IPS-15b (cell line): ENCODE results near the gene CDR2.

ENCODE experiments used
- H3K27me3 ChIP-seq: one replicate; pipeline ENCODE4 v1.6.1; 2013; ENCODE audit warnings: low read length; ENCODE audit not compliant: control insufficient read depth, insufficient read depth
- H3K36me3 ChIP-seq: one replicate; pipeline ENCODE4 v1.6.1; 2013; ENCODE audit warnings: low read length; ENCODE audit not compliant: control insufficient read depth, insufficient read depth
- H3K4me1 ChIP-seq: one replicate; pipeline ENCODE4 v1.6.1; 2013; ENCODE audit warnings: mild to moderate bottlenecking, low read length; ENCODE audit not compliant: control insufficient read depth, insufficient read depth
- H3K4me3 ChIP-seq: one replicate; pipeline ENCODE4 v1.5.1; 2013; ENCODE audit warnings: low read depth, low read length
- H3K9ac ChIP-seq: one replicate; pipeline ENCODE4 v1.6.1; 2013; ENCODE audit warnings: low read depth, mild to moderate bottlenecking, low read length
- H3K9me3 ChIP-seq: one replicate; pipeline ENCODE4 v1.6.1; 2013; ENCODE audit warnings: mild to moderate bottlenecking, low read length; ENCODE audit not compliant: control insufficient read depth, insufficient read depth

CDR2 gene

DNA sequence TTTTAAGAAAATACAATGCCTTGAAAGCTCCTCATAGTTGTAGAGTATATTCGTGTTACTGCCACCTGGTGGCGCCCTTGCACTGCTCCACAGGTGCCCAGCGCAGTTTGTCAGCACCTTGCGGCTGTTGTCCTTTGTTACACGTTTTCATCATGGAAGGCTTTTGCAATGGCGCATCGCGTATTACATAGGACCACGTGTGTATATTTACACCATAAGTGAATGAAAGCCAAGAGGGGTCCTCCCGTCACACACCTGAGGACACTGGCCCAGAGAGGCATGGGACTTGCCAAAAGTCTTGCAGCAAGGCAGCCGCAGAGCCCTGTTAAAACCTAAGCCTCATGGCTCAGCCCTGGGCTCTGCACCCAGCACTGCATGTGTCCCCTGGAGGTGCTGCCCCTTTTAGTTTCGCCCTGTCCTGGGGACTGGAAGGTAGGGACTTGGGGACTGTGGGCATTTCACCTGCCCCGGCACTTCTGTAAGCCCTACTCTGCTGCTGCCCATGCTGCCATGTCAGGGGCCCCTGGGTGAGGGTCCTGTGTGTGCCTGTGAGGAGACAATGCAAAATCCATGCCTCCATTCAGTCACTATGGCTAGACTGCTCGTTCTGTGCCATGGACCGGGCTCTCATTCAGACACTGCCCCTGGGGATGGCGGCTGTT is 52.9 kb downstream of the CDR2 start:
- Histone ChIP-seq H3K9ac (no peak overlapping the region), H3K4me1 (no peaks in the 10 kb centered on the region), H3K9me3 (no peaks in the 10 kb centered on the region), H3K27me3 (no peaks in the 10 kb centered on the region), H3K4me3 (no peak overlapping the region), H3K36me3 (peaks cover 56% of the 10 kb centered on the region)

DNA sequence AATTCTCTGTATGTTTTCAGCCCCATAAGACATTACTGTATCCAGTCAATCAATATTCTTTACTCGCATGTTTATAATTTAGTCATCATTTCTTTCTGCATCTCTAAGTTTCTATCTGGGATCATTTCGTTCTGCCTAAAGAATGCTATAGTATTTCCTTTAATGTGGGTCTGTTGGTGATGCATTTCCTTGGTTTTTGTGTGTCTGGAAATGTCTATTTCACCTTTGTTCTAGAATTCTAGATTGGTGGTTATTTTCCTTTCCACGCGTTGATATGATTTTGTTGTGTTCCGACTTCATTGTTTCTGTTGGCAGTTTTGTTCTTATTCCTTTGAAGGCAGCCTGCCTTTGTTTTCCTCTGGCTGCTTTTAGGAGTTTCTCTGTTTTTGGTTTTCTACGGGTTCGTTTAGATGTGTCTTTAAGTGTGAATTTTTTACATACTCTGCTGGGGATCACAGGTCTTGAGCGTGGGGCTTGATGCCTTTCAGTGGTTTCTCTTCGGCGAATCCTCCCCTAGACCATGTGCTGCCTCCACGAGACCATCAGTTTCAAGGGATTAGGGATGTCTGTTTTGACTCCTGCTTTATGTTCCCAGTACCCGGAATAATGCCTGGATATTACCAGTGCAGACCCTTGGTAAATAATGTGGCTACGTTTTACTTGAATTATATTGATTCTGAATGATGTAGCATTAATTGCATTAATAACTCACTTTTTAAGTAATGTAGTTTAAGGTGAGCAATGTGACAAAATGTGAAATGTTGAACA is 53.7 kb downstream of the CDR2 start:
- H3K9me3 ChIP-seq = no peaks in the 10 kb centered on the region
- no peak overlapping the region for H3K4me3 ChIP-seq
- H3K36me3 ChIP-seq = peaks cover 56% of the 10 kb centered on the region
- H3K27me3 ChIP-seq = no peaks in the 10 kb centered on the region
- H3K9ac ChIP-seq = no peak overlapping the region
- H3K4me1 ChIP-seq = no peaks in the 10 kb centered on the region

DNA sequence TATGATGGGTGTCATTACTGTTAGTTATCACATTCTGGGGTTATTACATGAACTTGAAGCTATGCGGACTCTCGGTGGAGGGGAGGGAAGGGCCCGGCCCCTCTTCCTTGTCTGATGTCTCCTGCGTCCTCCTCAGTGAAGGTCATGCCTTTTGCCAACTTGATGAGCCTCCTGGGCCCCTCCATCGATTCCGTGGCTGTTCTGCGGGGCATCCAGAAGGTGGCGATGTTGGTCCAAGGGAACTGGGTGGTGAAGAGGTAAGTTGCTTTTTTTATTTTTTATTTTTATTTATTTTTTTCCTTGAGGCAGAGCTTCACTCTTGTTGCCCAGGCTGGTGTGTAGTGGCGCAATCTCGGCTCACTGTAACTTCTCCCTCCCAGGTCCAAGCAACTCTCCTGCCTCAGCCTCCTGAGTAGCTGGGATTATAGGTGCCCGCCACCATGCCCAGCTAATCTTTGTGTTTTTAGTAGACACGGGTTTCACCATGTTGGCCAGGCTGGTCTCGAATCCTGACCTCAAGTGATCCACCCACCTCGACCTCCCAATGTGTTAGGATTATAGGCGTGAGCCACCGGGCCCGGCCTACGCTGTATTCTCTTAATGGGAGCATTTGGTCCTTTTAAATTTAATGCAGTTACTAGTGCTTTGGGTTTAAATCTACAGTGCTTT is 55.6 kb downstream of the CDR2 start:
- Histone ChIP-seq H3K27me3 (no peaks in the 10 kb centered on the region), H3K4me3 (no peak overlapping the region), H3K9ac (no peak overlapping the region), H3K4me1 (no peaks in the 10 kb centered on the region), H3K36me3 (peaks cover 48% of the 10 kb centered on the region), H3K9me3 (no peaks in the 10 kb centered on the region)

DNA sequence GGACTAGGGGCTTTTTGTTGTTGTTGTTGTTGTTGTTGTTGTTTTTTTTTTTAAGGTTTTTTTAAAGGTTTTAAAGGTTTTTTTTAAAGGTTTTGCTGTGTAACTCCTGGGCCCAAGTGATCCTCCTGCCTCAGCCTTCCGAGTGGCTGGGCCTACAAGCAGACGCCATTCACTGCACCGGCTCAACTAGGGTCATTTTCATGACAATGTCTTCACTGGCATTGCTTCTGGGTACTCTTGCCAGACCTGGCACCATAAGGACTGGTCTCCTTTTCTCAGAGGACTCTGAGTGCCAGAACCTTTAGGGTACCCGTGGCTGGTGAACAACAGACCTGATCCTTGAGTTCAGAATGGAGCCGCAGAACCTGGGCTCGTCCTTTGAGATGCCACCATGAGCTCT is 56.8 kb downstream of the CDR2 start:
- no peak overlapping the region for H3K4me3 ChIP-seq
- H3K9me3 ChIP-seq = no peaks in the 10 kb centered on the region
- no peaks in the 10 kb centered on the region for H3K27me3 ChIP-seq
- H3K4me1 ChIP-seq = no peaks in the 10 kb centered on the region
- no peak overlapping the region for H3K9ac ChIP-seq
- peaks cover 50% of the 10 kb centered on the region for H3K36me3 ChIP-seq

DNA sequence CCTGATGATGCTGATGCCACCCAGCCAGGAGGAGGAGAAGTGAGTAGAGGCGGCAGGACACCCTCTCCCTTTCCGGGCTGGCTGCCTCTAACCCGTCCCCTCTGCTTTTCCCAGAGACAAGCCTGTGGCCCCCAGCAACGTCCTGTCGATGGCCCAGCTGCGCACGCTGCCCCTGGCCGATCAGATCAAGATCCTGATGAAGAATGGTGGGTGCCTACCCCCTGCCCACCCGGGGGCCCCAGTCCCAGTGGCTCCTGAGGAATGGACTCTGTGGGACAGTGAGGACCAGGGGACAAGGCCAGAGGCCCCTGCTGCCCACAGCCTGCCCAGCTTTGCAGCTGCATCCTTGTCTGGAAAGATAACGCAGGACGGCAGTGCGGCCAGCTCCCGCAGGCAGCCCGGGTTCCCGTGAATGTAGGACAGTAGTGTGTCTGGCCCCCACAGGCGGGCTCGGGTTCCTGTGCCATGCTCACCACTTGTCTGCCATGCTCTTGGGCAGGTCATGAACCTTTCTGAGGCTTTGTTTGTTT is 57.4 kb downstream of the CDR2 start:
- H3K4me1 ChIP-seq = no peaks in the 10 kb centered on the region
- no peaks in the 10 kb centered on the region for H3K27me3 ChIP-seq
- H3K9me3 ChIP-seq = no peaks in the 10 kb centered on the region
- H3K9ac ChIP-seq = no peak overlapping the region
- H3K4me3 ChIP-seq = no peak overlapping the region
- peaks cover 48% of the 10 kb centered on the region for H3K36me3 ChIP-seq

DNA sequence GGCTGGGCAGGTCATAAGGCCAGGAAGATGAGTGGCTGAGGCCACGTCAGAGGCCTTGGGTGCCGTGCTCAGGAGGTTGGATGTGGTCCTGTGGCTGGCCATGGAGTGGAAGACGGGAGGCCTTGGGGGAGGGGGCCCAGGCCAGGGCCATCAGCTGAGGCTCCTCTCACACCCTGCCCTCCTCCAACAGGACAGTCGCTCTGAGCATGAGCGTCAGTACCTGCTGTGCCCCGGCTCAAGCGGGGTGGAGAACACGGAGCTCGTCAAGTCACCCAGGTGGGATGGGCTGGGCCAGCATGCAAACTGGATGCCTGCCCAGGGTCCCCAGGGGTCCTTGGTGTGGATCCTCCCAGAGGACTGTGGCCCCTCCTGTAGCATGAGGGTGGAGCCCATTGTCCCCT is 58.0 kb downstream of the CDR2 start:
- H3K36me3 ChIP-seq = peaks cover 44% of the 10 kb centered on the region
- H3K4me1 ChIP-seq = no peaks in the 10 kb centered on the region
- no peak overlapping the region for H3K9ac ChIP-seq
- H3K9me3 ChIP-seq = no peaks in the 10 kb centered on the region
- H3K4me3 ChIP-seq = no peak overlapping the region
- no peaks in the 10 kb centered on the region for H3K27me3 ChIP-seq

DNA sequence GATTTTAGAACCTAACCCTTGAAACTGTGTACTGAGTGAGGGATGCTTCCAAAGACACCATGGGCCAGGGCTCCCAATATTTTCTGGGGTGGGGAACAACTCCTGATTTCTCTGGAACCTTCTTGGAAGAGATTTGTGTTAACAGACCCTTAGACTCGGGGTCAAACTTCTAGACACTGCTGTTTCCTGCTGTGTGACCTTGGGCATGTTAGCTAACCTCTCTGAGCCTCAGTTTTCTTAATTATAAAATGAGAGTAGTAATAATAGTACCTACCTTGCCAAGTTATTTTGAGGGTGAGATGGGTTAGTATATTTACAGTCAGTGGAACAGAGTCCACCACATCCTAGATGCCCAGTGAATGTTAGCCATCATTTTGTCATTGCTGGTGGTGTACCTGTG is 58.4 kb downstream of the CDR2 start:
- Histone ChIP-seq H3K27me3 (no peaks in the 10 kb centered on the region), H3K4me3 (no peak overlapping the region), H3K36me3 (peaks cover 44% of the 10 kb centered on the region)

DNA sequence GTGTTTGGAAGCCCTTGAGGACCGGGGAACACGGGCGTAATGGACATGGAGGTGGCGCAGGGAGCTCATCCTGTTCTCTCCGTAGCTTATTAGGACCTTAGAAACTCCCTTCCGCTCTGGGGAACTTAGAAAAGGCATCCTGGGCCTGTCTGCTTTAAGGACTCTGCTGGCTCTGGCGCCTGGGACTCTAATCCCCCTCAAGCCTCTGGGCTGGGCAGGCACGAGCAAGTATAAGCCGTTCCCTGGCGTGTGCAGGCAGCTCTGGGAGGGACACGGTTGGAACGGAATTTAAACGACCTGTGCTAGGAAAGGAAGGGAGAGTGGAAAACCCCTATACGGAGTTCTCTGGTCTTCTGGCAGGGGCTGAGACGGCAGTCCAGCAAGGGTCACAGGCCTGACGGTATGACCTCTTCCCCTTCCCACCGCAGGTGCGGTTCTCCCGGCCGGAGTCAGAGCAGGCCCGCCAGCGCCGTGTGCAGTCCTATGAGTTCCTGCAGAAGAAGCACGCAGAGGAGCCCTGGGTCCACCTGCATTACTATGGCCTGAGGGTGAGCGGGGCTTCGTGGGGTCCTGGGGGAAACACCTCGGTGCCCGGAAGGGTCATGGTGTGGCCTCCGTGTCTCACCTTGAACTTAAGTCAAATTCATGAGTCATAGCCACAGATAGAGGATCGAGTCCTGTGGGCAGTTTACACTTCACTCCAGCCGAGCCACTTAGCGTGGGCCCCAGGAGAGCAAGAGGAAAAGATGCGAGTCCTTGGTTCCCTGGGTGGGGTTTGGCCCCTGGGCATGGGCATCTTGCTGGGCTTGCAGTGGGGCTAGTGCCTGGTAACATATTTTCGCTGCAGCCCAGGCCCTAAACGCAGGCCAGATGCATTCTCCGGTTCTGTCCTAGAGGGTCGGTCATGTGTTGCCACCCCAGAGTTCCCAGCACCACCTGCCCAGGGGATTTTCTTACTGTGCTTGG is 59.5 kb downstream of the CDR2 start:
- Histone ChIP-seq H3K27me3 (no peaks in the 10 kb centered on the region), H3K4me1 (no peaks in the 10 kb centered on the region), H3K9ac (no peak overlapping the region), H3K36me3 (peaks cover 47% of the 10 kb centered on the region), H3K4me3 (no peak overlapping the region), H3K9me3 (no peaks in the 10 kb centered on the region)

More for the DNA sequence above, 58.4 kb downstream of the CDR2 start:
- Histone ChIP-seq H3K4me1 (no peaks in the 10 kb centered on the region), H3K9ac (no peak overlapping the region), H3K9me3 (no peaks in the 10 kb centered on the region)

DNA sequence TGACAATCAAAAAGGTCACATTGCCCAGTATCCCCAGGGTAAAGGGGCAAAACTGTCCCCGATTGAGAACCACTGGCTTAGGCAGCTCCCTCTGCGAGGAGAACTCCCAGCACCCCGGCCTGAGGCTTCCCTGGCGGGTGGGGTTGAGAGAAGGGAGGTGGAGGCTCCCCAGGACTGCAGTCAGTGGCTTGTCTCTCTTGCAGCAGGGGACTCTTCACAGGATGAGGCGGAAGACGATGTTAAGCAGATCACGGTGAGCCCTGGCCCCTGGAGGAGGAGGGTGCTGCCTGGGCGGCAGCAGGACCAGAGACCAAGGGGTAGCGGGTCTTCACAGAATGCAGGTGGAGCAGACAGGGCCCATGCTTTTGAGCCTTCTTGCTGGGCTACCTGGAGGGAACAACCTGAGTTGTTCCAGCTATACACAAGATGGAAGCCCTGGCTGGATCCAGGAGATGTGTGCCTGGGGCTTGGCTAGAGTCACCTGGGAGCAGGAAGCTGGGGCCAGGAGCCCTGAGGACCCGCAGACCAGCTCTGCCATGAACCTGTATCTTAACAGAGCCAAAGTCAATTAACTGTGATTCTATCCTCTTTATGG is 60.4 kb downstream of the CDR2 start:
- H3K4me1 ChIP-seq = no peaks in the 10 kb centered on the region
- H3K9me3 ChIP-seq = no peaks in the 10 kb centered on the region
- no peak overlapping the region for H3K4me3 ChIP-seq
- H3K9ac ChIP-seq = no peak overlapping the region
- peaks cover 55% of the 10 kb centered on the region for H3K36me3 ChIP-seq
- H3K27me3 ChIP-seq = no peaks in the 10 kb centered on the region

DNA sequence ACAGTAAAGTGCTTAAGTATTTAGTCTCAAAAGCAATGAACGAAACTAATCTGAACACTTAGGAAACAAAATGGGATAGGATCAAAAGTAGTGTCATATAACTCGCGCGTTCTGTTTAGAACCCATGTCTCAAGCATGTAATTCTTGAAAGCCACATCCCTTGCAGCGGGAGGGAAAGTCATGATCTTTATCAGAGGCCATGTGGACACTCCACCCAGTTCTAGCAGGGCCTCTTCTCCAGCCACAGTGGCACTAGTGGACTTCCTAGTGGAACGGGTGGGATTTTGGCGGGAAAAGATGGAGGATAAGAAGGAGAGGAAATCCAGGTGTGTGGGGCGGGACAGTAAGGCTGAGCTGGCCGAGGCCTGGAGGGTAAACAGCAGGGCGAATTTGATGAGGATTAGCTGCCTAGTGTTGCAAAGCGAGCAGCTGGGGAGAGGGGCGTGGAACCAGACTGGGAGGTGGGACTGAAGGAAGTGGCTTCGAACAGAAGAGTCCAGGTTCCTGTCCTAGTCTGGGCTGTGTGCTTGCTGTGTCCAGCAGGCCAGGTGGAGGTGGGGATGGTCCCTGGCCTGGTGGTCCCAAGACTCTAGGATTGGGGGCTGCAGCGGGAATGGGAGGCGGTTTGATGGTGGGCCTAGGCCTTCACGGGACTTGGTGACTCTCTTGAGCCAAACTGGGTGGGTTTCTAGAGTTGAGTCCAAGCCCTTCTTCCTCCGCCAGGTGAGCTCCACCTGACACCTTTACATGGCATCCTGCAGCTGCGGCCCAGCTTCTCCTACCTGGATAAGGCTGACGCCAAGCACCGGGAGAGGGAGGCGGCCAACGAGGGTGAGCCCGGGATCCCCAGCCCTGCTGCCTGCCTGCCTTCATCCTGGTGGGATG is 61.3 kb downstream of the CDR2 start:
- no peaks in the 10 kb centered on the region for H3K27me3 ChIP-seq
- no peaks in the 10 kb centered on the region for H3K9me3 ChIP-seq
- H3K4me1 ChIP-seq = no peaks in the 10 kb centered on the region
- peaks cover 61% of the 10 kb centered on the region for H3K36me3 ChIP-seq
- no peak overlapping the region for H3K9ac ChIP-seq
- no peak overlapping the region for H3K4me3 ChIP-seq
